Epithelial cell of proximal tubule (primary cell): ENCODE data around the gene TBC1D4. TPM values are rescaled to one million over a fixed set of nuclear protein-coding genes. Genes with fewer than 3 reads are reported as not detected.
"Not testable (repeated sequence)": the region's sequence is repeated elsewhere in the genome, so short reads cannot be mapped to it uniquely, and the experiment has no call there.

Experiments used
- DNase-seq: peaks from one replicate; pipeline ENCODE4 v3.0.0-alpha.2; 2011; ENCODE audit warnings: low read depth
- H3K4me3 ChIP-seq: 2 replicates; pipeline ENCODE4 v1.5.1; 2011; ENCODE audit warnings: low read depth, mild to moderate bottlenecking, low read length
- CTCF ChIP-seq: conservative IDR thresholded peaks from 2 replicates; pipeline ENCODE4 v1.5.1; 2012; ENCODE audit warnings: low read depth, mild to moderate bottlenecking, low read length
- total RNA-seq: library from RNA; depleted of rRNA; stranded (reverse); fragments of >200 nt; gene quantifications from 2 replicates; pipeline ENCODE4 v1.2.3, GENCODE V29; 2015

TBC1D4 gene
- total RNA-seq, 1 donor from 2014 or later, result 20.9 TPM

- no peak overlapping the region for H3K4me3 ChIP-seq
- DNase-seq, result no peak
- TF ChIP-seq CTCF, result no peak
Measured at GRCh38 chr13:75355609-75356008, 126.4 kb downstream of the TBC1D4 start.

GRCh38 chr13:75353781-75354193 is 128.2 kb downstream of the TBC1D4 start:
- no peak for DNase-seq
- no peak overlapping the region for H3K4me3 ChIP-seq
- no peak for TF ChIP-seq CTCF

- no peak for DNase-seq
- no peak for TF ChIP-seq CTCF
Measured at GRCh38 chr13:75352641-75353327, 129.2 kb downstream of the TBC1D4 start.

GRCh38 chr13:75351538-75351937 is 130.4 kb downstream of the TBC1D4 start:
- DNase-seq, H3K4me3 ChIP-seq: not testable (repeated sequence)

More at GRCh38 chr13:75352641-75353327, 129.2 kb downstream of the TBC1D4 start:
- no peak overlapping the region for H3K4me3 ChIP-seq

- no peak for DNase-seq
- H3K4me3 ChIP-seq, result no peak overlapping the region
- no peak for TF ChIP-seq CTCF
Measured at GRCh38 chr13:75347925-75348324, 134.0 kb downstream of the TBC1D4 start.

- no peak overlapping the region for H3K4me3 ChIP-seq
- TF ChIP-seq CTCF, result no peak
- no peak for DNase-seq
Measured at GRCh38 chr13:75347457-75347856, 134.5 kb downstream of the TBC1D4 start.

GRCh38 chr13:75345193-75345592 is 136.8 kb downstream of the TBC1D4 start:
- no peak overlapping the region for H3K4me3 ChIP-seq
- no peak for DNase-seq
- TF ChIP-seq CTCF, result no peak
